GM11168 (cell line): ENCODE results near the gene SARS1.
"Not testable (repeated sequence)": the region's sequence is repeated elsewhere in the genome, so short reads cannot be mapped to it uniquely, and the experiment has no call there.

ENCODE experiments used
- in situ Hi-C: fragments of 300-500 bp; cut with MboI; formaldehyde crosslinking; loops from one replicate; pipeline ENCODE4 v1.12.0; 2022; ENCODE audit warnings: low sequenced_read_pairs; ENCODE audit not compliant: unreplicated experiment

SARS1 gene

DNA sequence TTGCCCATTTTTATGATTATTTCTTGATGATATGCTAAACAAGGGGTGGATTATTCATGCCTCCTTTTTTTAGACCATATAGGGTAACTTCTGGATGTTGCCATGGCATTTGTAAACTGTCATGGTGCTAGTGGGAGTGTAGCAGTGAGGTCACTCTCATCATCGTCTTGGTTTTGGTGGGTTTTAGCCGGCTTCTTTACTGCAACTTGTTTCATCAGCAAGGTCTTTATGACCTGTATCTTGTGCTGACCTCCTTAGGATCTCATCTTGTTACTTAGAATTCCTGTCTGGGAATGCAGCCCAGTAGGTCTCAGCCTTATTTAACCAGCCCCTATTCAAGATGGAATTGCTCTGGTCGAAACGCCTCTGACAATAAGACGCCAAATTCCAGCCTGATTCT lies 73.0 kb downstream of the SARS1 start:
- in situ Hi-C loops = not testable (repeated sequence)
